Panc1 (cell line): ENCODE results near the gene SLC43A2. TPM values are rescaled to one million over a fixed set of nuclear protein-coding genes. Genes with fewer than 3 reads are reported as not detected.

Experiments
- ATAC-seq: fragments of 200-7000 bp; cut with Tn5 transposase; 2 replicates; pipeline ENCODE4 v1.9.1; 2020; ENCODE audit warnings: mild to moderate bottlenecking, moderate library complexity
- BruUV-seq: library from RNA; stranded (reverse); fragments of 400-500 nt; replicated peaks from 2 replicates; lab custom pipeline; 2021; lab: Mats Ljungman, UMichigan
- CTCF ChIA-PET: fragments of 300-600 bp; sonication (Branson Sonifier 250); formaldehyde crosslinking; loops from one replicate; lab custom pipeline; 2022; ENCODE audit warnings: antibody characterized with exemption; lab: Charles Lee
- POLR2A ChIA-PET: fragments of 300-600 bp; sonication (Branson Sonifier 250); formaldehyde crosslinking; loops from one replicate; lab custom pipeline; 2022; ENCODE audit warnings: antibody characterized with exemption; lab: Charles Lee
- DNase-seq: peaks from one replicate; pipeline ENCODE4 v3.0.0-alpha.2; 2010; ENCODE audit warnings: low read depth, low spot score
- H3K27ac ChIP-seq: 2 replicates; pipeline ENCODE4 v1.5.1; 2011; ENCODE audit warnings: mild to moderate bottlenecking, low read length, inconsistent platforms
- H3K27me3 ChIP-seq: fragments of 200-500 bp; sonication (Bioruptor generic); 2 replicates; pipeline ENCODE4 v1.6.0; 2014; ENCODE audit warnings: low read length, inconsistent platforms; ENCODE audit not compliant: control insufficient read depth, insufficient read depth
- H3K36me3 ChIP-seq: fragments of 200-500 bp; sonication (Bioruptor generic); 2 replicates; pipeline ENCODE4 v1.5.1; 2014; ENCODE audit warnings: inconsistent platforms, mild to moderate bottlenecking, low read length, moderate library complexity; ENCODE audit not compliant: control insufficient read depth, insufficient read depth
- H3K4me1 ChIP-seq: 2 replicates; pipeline ENCODE4 v1.5.1; 2011; ENCODE audit warnings: inconsistent platforms, mild to moderate bottlenecking, low read length, moderate library complexity; ENCODE audit not compliant: control insufficient read depth, insufficient read depth
- H3K4me3 ChIP-seq, 2 experiments: 2 replicates each; pipeline ENCODE4 v1.5.1; 2011 to 2012; ENCODE audit warnings: low read depth in 2 of 2, low read length in 2 of 2, mild to moderate bottlenecking in 2 of 2, inconsistent platforms in 1 of 2, moderate library complexity in 1 of 2
- H3K9me3 ChIP-seq: fragments of 200-500 bp; sonication (Bioruptor generic); 2 replicates; pipeline ENCODE4 v1.5.1; 2014; ENCODE audit warnings: low read depth, mild to moderate bottlenecking, inconsistent platforms, low read length, moderate library complexity; ENCODE audit not compliant: control insufficient read depth, insufficient read depth
- CTCF ChIP-seq: fragments of 450-650 bp; IDR thresholded peaks from 2 replicates; pipeline ENCODE4 v1.5.1; 2017; ENCODE audit warnings: mild to moderate bottlenecking
- POLR2AphosphoS5 ChIP-seq: IDR thresholded peaks from 2 replicates; pipeline ENCODE4 v1.6.1; 2012; ENCODE audit warnings: mild to moderate bottlenecking, low read depth, low read length, moderate library complexity
- REST ChIP-seq, 2 experiments: IDR thresholded peaks; 2 replicates each; pipeline ENCODE4 v1.6.1; 2011 to 2012; ENCODE audit warnings: low read depth in 2 of 2, control low read depth in 1 of 2, low read length in 1 of 2, mild to moderate bottlenecking in 1 of 2, moderate library complexity in 1 of 2; ENCODE audit not compliant: insufficient read depth in 1 of 2
- SIN3A ChIP-seq: IDR thresholded peaks from 2 replicates; pipeline ENCODE4 v1.6.1; 2012; ENCODE audit warnings: low read depth, mild to moderate bottlenecking, low read length, moderate library complexity, borderline replicate concordance; ENCODE audit not compliant: insufficient read depth
- TCF7L2 ChIP-seq: IDR thresholded peaks from 2 replicates; pipeline ENCODE4 v1.6.1; 2011; ENCODE audit warnings: mild to moderate bottlenecking, low read depth, low read length, inconsistent platforms
- in situ Hi-C: cut with HindIII; loops from 2 replicates; pipeline ENCODE4 v1.10.0; 2016; ENCODE audit warnings: low sequenced_read_pairs, low pct_unique_long_range_greater_than_20kb
- intact Hi-C: fragments of 100-400 bp; cut with micrococcal nuclease; formaldehyde crosslinking; loops from one replicate; pipeline ENCODE4 v1.10.0; 2022; ENCODE audit not compliant: unreplicated experiment
- total RNA-seq: library from RNA; stranded (reverse); gene quantifications from one replicate; pipeline ENCODE4 v1.2.1, GENCODE V29; 2021; ENCODE audit not compliant: unreplicated experiment

The SLC43A2 gene
- total RNA-seq, 1 experiment from 2014 or later, result 23.3 TPM

- no peak for ATAC-seq
- no peaks in the 10 kb centered on the region for H3K27me3 ChIP-seq
- no peaks in the 10 kb centered on the region for H3K4me1 ChIP-seq
- H3K4me3 ChIP-seq, result no peak overlapping the region
- no peaks in the 10 kb centered on the region; the same call in none of the 2 replicates for H3K36me3 ChIP-seq
- no peaks in the 10 kb centered on the region for H3K9me3 ChIP-seq
- in situ Hi-C loops (no loop called here), intact Hi-C loops (no loop called here)
- ChIA-PET CTCF (no interaction called here), POLR2A (no interaction called here)
- H3K27ac ChIP-seq, result no peak overlapping the region
- DNase-seq, result no peak
- TF ChIP-seq TCF7L2, result no peak
- TF ChIP-seq POLR2AphosphoS5, result no peak
- no peak for TF ChIP-seq CTCF
- no peak for TF ChIP-seq REST (IDR thresholded peaks at IDR 0.05; ENCODE audit: insufficient read depth in 1 of 2, low read depth in 2 of 2, low read length in 1 of 2)
- TF ChIP-seq SIN3A, result no peak
- no TSS peak for BruUV-seq
Observed at GRCh38 chr17:1545618-1546017, 83.0 kb downstream of the SLC43A2 start.

GRCh38 chr17:1542316-1542715 is 86.3 kb downstream of the SLC43A2 start:
- no peaks in the 10 kb centered on the region for H3K27me3 ChIP-seq
- intact Hi-C loops (no loop called here), in situ Hi-C loops (no loop called here)
- CTCF ChIA-PET, result no interaction called here
- TF ChIP-seq REST (IDR thresholded peaks at IDR 0.05; ENCODE audit: insufficient read depth in 1 of 2, low read depth in 2 of 2, low read length in 1 of 2) (no peak), TCF7L2 (no peak), POLR2AphosphoS5 (no peak), CTCF (no peak), SIN3A (no peak)
- no TSS peak for BruUV-seq
- no peaks in the 10 kb centered on the region; the same call in none of the 2 replicates for H3K36me3 ChIP-seq
- no peak for ATAC-seq
- no peak for DNase-seq
- no peaks in the 10 kb centered on the region for H3K9me3 ChIP-seq
- no peak overlapping the region for H3K27ac ChIP-seq
- POLR2A ChIA-PET, result no interaction called here
- no peaks in the 10 kb centered on the region for H3K4me1 ChIP-seq
- no peak overlapping the region for H3K4me3 ChIP-seq
